Heart right ventricle (tissue), 16 donors: Measurements from ENCODE around the gene LTBP1. TPM values are rescaled to one million over a fixed set of nuclear protein-coding genes. Genes with fewer than 3 reads are reported as not detected.

Source experiments
- ATAC-seq, 8 donors: fragments of 200-7000 bp; cut with Tn5 transposase; one replicate each; pipeline ENCODE4 v1.9.1; 2020; ENCODE audit warnings: mild to moderate bottlenecking in 8 of 8, moderate library complexity in 8 of 8, moderate number of reproducible peaks in 1 of 8
- DNase-seq, 2 donors: peaks; one replicate each; pipeline ENCODE4 v3.0.0-alpha.2; 2020
- H3K27ac ChIP-seq, 10 donors: fragments of 200-600 bp; sonication (generic) in 2 of 10; one replicate each; pipeline versions ENCODE4 v1.5.0 to v1.8.0; 2020 to 2022; ENCODE audit warnings: mild to moderate bottlenecking in 3 of 10
- H3K27me3 ChIP-seq, 7 donors: fragments of 200-600 bp; one replicate each; pipeline ENCODE4 v1.8.0; 2021 to 2022; ENCODE audit warnings: mild to moderate bottlenecking in 2 of 7
- H3K36me3 ChIP-seq, 9 donors: fragments of 200-600 bp; sonication (generic) in 1 of 9; one replicate each; pipeline versions ENCODE4 v1.5.0 to v1.8.0; 2020 to 2022; ENCODE audit warnings: mild to moderate bottlenecking in 2 of 9
- H3K4me1 ChIP-seq, 9 donors: fragments of 200-600 bp; sonication (generic) in 1 of 9; one replicate each; pipeline versions ENCODE4 v1.5.0 to v1.8.0; 2020 to 2022; ENCODE audit warnings: mild to moderate bottlenecking in 4 of 9
- H3K4me3 ChIP-seq, 10 donors: fragments of 200-600 bp; sonication (generic) in 2 of 10; one replicate each; pipeline versions ENCODE4 v1.5.0 to v1.8.0; 2020 to 2022; ENCODE audit warnings: mild to moderate bottlenecking in 7 of 10, moderate library complexity in 2 of 10
- H3K9me3 ChIP-seq, 11 donors: fragments of 200-600 bp in 10 of 11; sonication (generic) in 2 of 11; one replicate each; pipeline versions ENCODE4 v1.5.0 to v1.8.0; 2013 to 2022; ENCODE audit warnings: mild to moderate bottlenecking in 2 of 11, control low read depth in 1 of 11, moderate library complexity in 1 of 11
- CTCF ChIP-seq, 9 donors: fragments of 200-600 bp; sonication (generic) in 2 of 9; IDR thresholded peaks; one replicate each; pipeline versions ENCODE4 v1.5.0 to v1.8.0; 2021 to 2022; ENCODE audit warnings: antibody characterized with exemption in 9 of 9, mild to moderate bottlenecking in 5 of 9, moderate library complexity in 1 of 9
- WGBS, 2 donors: extraction: QIAGEN DNeasy Blood & Tissue Kit; methylation state at CpG; one replicate each; pipeline ENCODE4 v1.1.7; 2013; ENCODE audit warnings: inconsistent platforms in 1 of 2; 5-methylcytosine and 5-hydroxymethylcytosine counted together
- intact Hi-C, 10 donors: fragments of 100-400 bp; cut with DNase I; formaldehyde crosslinking; loops; one replicate each; pipeline versions ENCODE4 v1.11.1 to v1.14.2; 2022
- polyA plus RNA-seq, 2 donors: library from polyadenylated mRNA; stranded (reverse); fragments of 200-250 nt; gene quantifications; one replicate each; pipeline ENCODE4 v1.2.3, GENCODE V29; 2013
- total RNA-seq, 10 donors: library from RNA; stranded (reverse); fragmentation: NEBNext Ultra II Directional in 3 of 10; extraction: Animal tissue kit (Norgen Biotek cat#: 25700) in 3 of 10; gene quantifications; one replicate each; pipeline versions ENCODE4 v1.2.1 to v1.2.4, GENCODE V29; 2021 to 2023
- donor health status: Arrhythmogenic right ventricular cardiomyopathy.
- donor health status: ischemic (EF 13 %, LVEDD 7.1; RV severe dilation, severe dysfunction).
- donor health status: healthy with polysubstance abuse.
- donor health status: DM: no; HTN: yes; CAD: no.
- donor health status: DM: no; HTN: no; CAD: no.
- donor health status: ischemic (EF 25% LVEDD 6.9; RV normal size, moderate dysfunction).
- donor health status: ischemic (EF 25% LVEDD 5.7; RV mildly dilated, moderate dysfunction).
- donor health status: healthy.
- donor health status: DM: yes; HTN: yes; CAD: no.
- donor health status: Ischemic cardiomyopathy.
- donor health status: ischemic (EF 35%, LVEDD 5.7; RV mildly dilated, moderate dysfunction).
- donor health status: nonischemic (EF 11% LVEDD 7.7; RV severe dilation, severe dysfunction).
- donor health status: DM: yes; HTN: yes; CAD: no.
- donor health status: PGD.
- donor health status: ischemic (EF 29% LVEDD 5.4; RV normal size, mild dysfunction).
- donor health status: nonischemic (EF 23%, LVEDD 6.1; RV moderate dilation, normal function).

LTBP1 gene
- total and polyA plus RNA-seq, 12 donors, result 22.4 to 164 (median 84.3) TPM

DNA sequence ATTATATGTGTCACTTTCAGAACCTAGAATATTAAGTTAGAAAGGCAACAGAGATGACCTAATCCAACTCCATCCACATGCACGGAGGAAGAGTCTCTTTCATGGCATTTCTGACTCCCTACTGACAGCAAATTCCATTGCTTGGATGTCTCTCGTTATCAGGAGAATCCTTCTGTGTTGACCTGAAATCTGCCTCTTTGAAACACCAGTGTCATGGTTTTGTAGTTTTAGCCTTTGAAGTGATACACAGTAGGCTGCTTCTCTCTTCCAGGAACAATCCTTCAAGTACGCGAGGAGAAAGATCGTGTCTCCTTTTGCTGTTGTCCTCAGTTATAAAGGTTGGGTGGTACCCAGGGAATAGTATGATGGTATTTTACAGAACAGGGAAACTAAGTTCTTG lies 327.8 kb downstream of the LTBP1 start:
- no peak for TF ChIP-seq CTCF (IDR thresholded peaks at IDR 0.05)
- no peaks in the 10 kb centered on the region for H3K27me3 ChIP-seq
- H3K4me3 ChIP-seq, result no peak overlapping the region
- no peaks in the 10 kb centered on the region for H3K9me3 ChIP-seq
- peaks cover 0 to 30% (median 3%) of the 10 kb centered on the region in 9 donors for H3K4me1 ChIP-seq
- no peak overlapping the region for H3K27ac ChIP-seq
- WGBS, 2 donors, result 90 to 95% methylated on average over 5 of the region's 5 CpGs
- intact Hi-C loops, result loop anchor here in 6 of 10 donors (5.0 to 10.0 kb wide), 7 partner anchors 100 to 502 kb away; no protein-coding TSS in a partner anchor
- DNase-seq, result no peak
- H3K36me3 ChIP-seq, result peaks cover 0 to 64% (median 9%) of the 10 kb centered on the region in 9 donors
- ATAC-seq, result no peak

DNA sequence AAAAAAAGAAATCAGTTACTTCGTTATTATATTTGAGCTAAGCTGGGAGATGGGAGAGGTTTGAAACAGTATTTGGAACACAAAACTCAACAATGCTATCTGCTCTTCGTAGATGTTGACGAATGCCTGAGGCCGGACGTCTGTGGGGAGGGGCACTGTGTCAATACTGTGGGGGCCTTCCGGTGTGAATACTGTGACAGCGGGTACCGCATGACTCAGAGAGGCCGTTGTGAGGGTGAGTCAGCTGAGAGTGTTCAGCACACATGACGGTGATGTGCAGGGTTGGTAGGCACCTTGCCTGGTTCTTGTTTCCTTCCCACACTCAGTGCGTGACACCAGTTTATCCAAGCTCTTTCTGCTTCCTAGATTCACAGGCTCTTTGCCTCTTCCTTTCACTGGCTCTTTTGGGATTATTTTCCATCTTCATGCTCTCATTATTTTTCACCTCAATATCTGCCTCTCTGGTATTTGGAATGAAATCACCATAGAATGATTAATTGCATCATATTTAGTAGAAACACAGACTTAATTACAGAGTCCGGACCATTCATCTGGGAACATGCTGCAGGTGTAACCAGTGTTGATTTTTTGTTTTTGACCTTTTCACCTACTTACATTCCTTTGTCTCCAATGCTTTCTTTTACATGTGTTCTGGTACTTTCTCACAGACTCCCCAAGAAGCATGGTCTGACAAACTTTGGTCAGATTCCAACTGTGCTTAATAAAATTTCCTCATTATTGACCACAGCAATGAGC lies 329.1 kb downstream of the LTBP1 start:
- Histone ChIP-seq H3K27ac (peak overlapping the region in 4 of 10 donors; percentile 13 to 71 (median 51)), H3K4me3 (no peak overlapping the region), H3K9me3 (no peaks in the 10 kb centered on the region), H3K27me3 (no peaks in the 10 kb centered on the region), H3K4me1 (peaks cover 0 to 32% (median 3%) of the 10 kb centered on the region in 9 donors), H3K36me3 (peaks cover 0 to 72% (median 11%) of the 10 kb centered on the region in 9 donors)
- TF ChIP-seq CTCF (IDR thresholded peaks at IDR 0.05), result no peak
- peak in 1 of 2 donors; percentile 25 for DNase-seq
- intact Hi-C loops, result loop anchor here in 6 of 10 donors (10.0 kb wide), 5 partner anchors 99 to 501 kb away; no protein-coding TSS in a partner anchor
- peak; percentile 13 to 87 (median 58) for ATAC-seq
- WGBS, 2 donors, result 68 to 77% methylated on average over 12 of the region's 12 CpGs

DNA sequence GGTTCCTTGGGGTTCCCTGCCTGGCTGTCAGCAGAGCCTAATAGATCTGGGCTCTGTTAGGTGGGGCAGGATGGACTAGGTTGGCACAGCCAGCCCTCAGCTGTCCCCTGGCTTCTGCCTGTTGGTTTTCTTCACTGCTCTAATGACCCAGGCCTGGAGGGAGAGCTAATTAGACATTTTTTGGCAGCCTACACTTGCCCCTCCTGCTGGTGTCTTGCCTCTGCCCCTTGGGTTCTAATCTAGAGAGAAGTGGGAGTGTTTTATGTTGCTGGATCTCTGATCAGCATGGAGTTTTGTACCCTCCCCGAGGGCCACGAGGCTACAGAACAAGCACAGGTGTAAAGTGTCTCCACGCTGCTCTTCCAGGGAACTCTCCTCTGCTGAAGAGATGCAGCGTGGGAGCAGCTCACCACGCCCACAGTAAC lies 330.3 kb downstream of the LTBP1 start:
- Histone ChIP-seq H3K27me3 (no peaks in the 10 kb centered on the region), H3K36me3 (peaks cover 0 to 80% (median 21%) of the 10 kb centered on the region in 9 donors), H3K27ac (peak overlapping the region in 8 of 10 donors; percentile 14 to 71 (median 56)), H3K4me3 (no peak overlapping the region), H3K4me1 (peaks cover 0 to 32% (median 3%) of the 10 kb centered on the region in 9 donors), H3K9me3 (no peaks in the 10 kb centered on the region)
- ATAC-seq, result peak in 6 of 8 donors; percentile 26 to 54 (median 31)
- WGBS, 2 donors, result 54 to 64% methylated on average over 5 of the region's 5 CpGs
- no peak for DNase-seq
- intact Hi-C loops, result loop anchor here in 6 of 10 donors (10.0 kb wide), 5 partner anchors 98 to 502 kb away; no protein-coding TSS in a partner anchor
- TF ChIP-seq CTCF (IDR thresholded peaks at IDR 0.05), result no peak

DNA sequence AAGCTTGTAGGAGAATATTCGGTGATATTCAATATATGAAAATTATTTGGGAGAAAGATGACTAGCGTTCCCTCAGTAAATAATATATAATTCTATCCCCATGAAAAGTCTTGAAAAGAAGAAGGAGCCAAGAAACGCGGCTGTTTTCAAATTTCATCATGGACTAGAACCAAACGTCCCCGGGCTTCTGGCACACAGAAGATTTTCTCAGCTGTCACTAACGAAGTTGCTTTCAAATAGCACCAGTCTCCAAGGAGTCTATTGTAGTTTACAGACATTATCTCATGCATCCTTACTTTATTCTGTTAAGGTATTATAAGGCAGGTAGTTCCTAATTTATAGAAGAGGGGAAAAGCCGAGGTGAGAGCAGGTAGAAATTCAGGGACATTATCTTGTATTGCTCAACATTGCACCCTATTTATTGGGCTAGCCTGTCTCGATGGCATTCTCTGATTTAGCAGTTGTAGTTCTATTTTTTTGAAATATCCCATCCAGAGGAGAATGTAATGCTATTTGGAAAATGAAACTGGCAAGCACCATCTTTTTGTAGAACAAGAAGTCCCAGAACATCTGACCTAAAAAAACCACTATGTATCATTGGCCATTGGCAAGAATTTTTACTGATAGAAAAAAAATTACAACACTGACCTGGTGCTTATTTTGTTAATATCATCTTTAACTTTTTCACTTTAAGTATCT lies 331.6 kb downstream of the LTBP1 start:
- no peaks in the 10 kb centered on the region for H3K27me3 ChIP-seq
- 58 to 71% methylated on average over 9 of the region's 9 CpGs for WGBS, 2 donors
- no peak overlapping the region for H3K4me3 ChIP-seq
- intact Hi-C loops, result loop anchor here in 6 of 10 donors (10.0 kb wide), 5 partner anchors 96 to 504 kb away; no protein-coding TSS in a partner anchor
- peak in 7 of 8 donors; percentile 37 to 80 (median 63) for ATAC-seq
- H3K9me3 ChIP-seq, result no peaks in the 10 kb centered on the region
- DNase-seq, result peak in 1 of 2 donors; percentile 40
- peaks cover 0 to 81% (median 21%) of the 10 kb centered on the region in 9 donors for H3K36me3 ChIP-seq
- H3K4me1 ChIP-seq, result peaks cover 0 to 32% (median 3%) of the 10 kb centered on the region in 9 donors
- peak overlapping the region in 9 of 10 donors; percentile 32 to 71 (median 54) for H3K27ac ChIP-seq
- TF ChIP-seq CTCF (IDR thresholded peaks at IDR 0.05), result no peak
